HCT116 (cell line): ENCODE results near the gene ZDHHC3.

Experiments
- ATF3 ChIP-seq: IDR thresholded peaks from 2 replicates; pipeline ENCODE4 v1.6.1; 2012
- CTCF ChIP-seq, 3 experiments: fragments of 200-600 bp in 1 of 3; sonication (generic) in 1 of 3; IDR thresholded peaks in 2 of 3; conservative IDR thresholded peaks in 1 of 3; 2 replicates each; pipeline ENCODE4 v1.5.1; 2012 to 2017; ENCODE audit warnings: low read depth in 2 of 3, low read length in 2 of 3, antibody characterized with exemption in 1 of 3, borderline replicate concordance in 1 of 3, control low read depth in 1 of 3, mild to moderate bottlenecking in 1 of 3, mixed read lengths in 1 of 3, mixed run types in 1 of 3, moderate library complexity in 1 of 3; ENCODE audit not compliant: insufficient read depth in 1 of 3
- EGR1 ChIP-seq: IDR thresholded peaks from 2 replicates; pipeline ENCODE4 v1.6.1; 2012; ENCODE audit warnings: low read depth
- ELF1 ChIP-seq: IDR thresholded peaks from 2 replicates; pipeline ENCODE4 v1.6.1; 2012; ENCODE audit warnings: low read depth, borderline replicate concordance
- EZH2 ChIP-seq: fragments of 200-600 bp; sonication (generic); IDR thresholded peaks from 2 replicates; pipeline ENCODE4 v1.6.1; 2017; ENCODE audit warnings: antibody characterized with exemption, mixed run types
- POLR2A ChIP-seq: IDR thresholded peaks from 2 replicates; pipeline ENCODE4 v1.7.0; 2011; ENCODE audit warnings: borderline replicate concordance; ENCODE audit not compliant: insufficient read depth, insufficient read length; ENCODE audit errors: extremely low read depth
- POLR2AphosphoS5 ChIP-seq: IDR thresholded peaks from 2 replicates; pipeline ENCODE4 v1.6.1; 2011; ENCODE audit warnings: mild to moderate bottlenecking, low read depth, low read length, moderate library complexity
- REST ChIP-seq: IDR thresholded peaks from 2 replicates; pipeline ENCODE4 v1.6.1; 2012; ENCODE audit warnings: low read depth
- SIN3A ChIP-seq: IDR thresholded peaks from 2 replicates; pipeline ENCODE4 v1.6.1; 2012; ENCODE audit warnings: low read depth
- SRF ChIP-seq: IDR thresholded peaks from 2 replicates; pipeline ENCODE4 v1.6.1; 2012; ENCODE audit warnings: low read depth
- ZBTB33 ChIP-seq: IDR thresholded peaks from 2 replicates; pipeline ENCODE4 v1.6.1; 2011; ENCODE audit warnings: mild to moderate bottlenecking, low read length, moderate library complexity; ENCODE audit not compliant: insufficient replicate concordance; ENCODE audit errors: extremely low read depth
- ZNF274 ChIP-seq: fragments of 200-500 bp; sonication (Bioruptor generic); IDR thresholded peaks from 2 replicates; pipeline ENCODE4 v1.6.1; 2014; ENCODE audit warnings: mild to moderate bottlenecking, low read depth, low read length, inconsistent platforms

- TF ChIP-seq POLR2A = no peak
- no peak for TF ChIP-seq REST
- no peak for TF ChIP-seq CTCF (IDR thresholded peaks at IDR 0.05 in 2 of 3, conservative IDR thresholded peaks at IDR 0.05 in 1 of 3; ENCODE audit: borderline replicate concordance in 1 of 3, insufficient read depth in 1 of 3, low read depth in 2 of 3, low read length in 2 of 3)
- no peak for TF ChIP-seq EZH2
- no peak for TF ChIP-seq SIN3A
- no peak for TF ChIP-seq POLR2AphosphoS5
- no peak for TF ChIP-seq ATF3
- TF ChIP-seq ZNF274 = no peak
- no peak for TF ChIP-seq ZBTB33
- no peak for TF ChIP-seq EGR1
- TF ChIP-seq ELF1 = no peak
- TF ChIP-seq SRF = no peak
Observed at GRCh38 chr3:44969828-44970179, 6.2 kb downstream of the ZDHHC3 start.
